Loucy (cell line): ENCODE measurements around the gene B3GAT3.

Source experiments
- H2AFZ ChIP-seq: fragments of 200-600 bp; sonication (generic); 2 replicates; pipeline ENCODE4 v1.6.0; 2016; ENCODE audit warnings: antibody characterized with exemption, mild to moderate bottlenecking, low read length, moderate library complexity
- H3F3A ChIP-seq: fragments of 200-600 bp; 2 replicates; pipeline ENCODE4 v1.6.0; 2016; ENCODE audit warnings: antibody characterized with exemption, low read depth, mild to moderate bottlenecking
- H3K27me3 ChIP-seq: fragments of 200-600 bp; sonication (generic); 2 replicates; pipeline ENCODE4 v1.6.1; 2014; ENCODE audit warnings: low read length, mild to moderate bottlenecking; ENCODE audit not compliant: insufficient read depth, poor library complexity, severe bottlenecking
- H3K36me3 ChIP-seq: fragments of 200-600 bp; sonication (generic); 2 replicates; pipeline ENCODE4 v1.6.1; 2016; ENCODE audit warnings: low read length; ENCODE audit not compliant: insufficient read depth
- H3K4me1 ChIP-seq: fragments of 200-600 bp; sonication (generic); 2 replicates; pipeline ENCODE4 v1.5.1; 2014; ENCODE audit warnings: low read length, mild to moderate bottlenecking; ENCODE audit not compliant: insufficient read depth, poor library complexity, severe bottlenecking
- H3K4me2 ChIP-seq: fragments of 200-600 bp; sonication (generic); 2 replicates; pipeline ENCODE4 v1.6.0; 2014; ENCODE audit warnings: antibody characterized with exemption, low read length, low read depth, mild to moderate bottlenecking; ENCODE audit not compliant: poor library complexity, severe bottlenecking
- H3K4me3 ChIP-seq: fragments of 200-600 bp; sonication (generic); 2 replicates; pipeline ENCODE4 v1.5.1; 2014; ENCODE audit warnings: low read length, mild to moderate bottlenecking, mixed read lengths; ENCODE audit not compliant: poor library complexity, severe bottlenecking
- H3K79me2 ChIP-seq: fragments of 200-600 bp; sonication (generic); 2 replicates; pipeline ENCODE4 v1.6.1; 2014; ENCODE audit warnings: low read length; ENCODE audit not compliant: insufficient read depth
- H3K9ac ChIP-seq: fragments of 200-600 bp; sonication (generic); 2 replicates; pipeline ENCODE4 v1.6.0; 2014; ENCODE audit warnings: mild to moderate bottlenecking, low read depth, low read length, moderate library complexity; ENCODE audit not compliant: poor library complexity, severe bottlenecking
- H3K9me2 ChIP-seq: fragments of 200-600 bp; sonication (generic); replicated peaks from 2 replicates; pipeline ENCODE4 v1.6.1; 2016; ENCODE audit warnings: low read depth, low read length, mixed read lengths
- H3K9me3 ChIP-seq: fragments of 200-600 bp; sonication (generic); 2 replicates; pipeline ENCODE4 v1.6.1; 2014; ENCODE audit warnings: mild to moderate bottlenecking, antibody characterized with exemption, low read length, low read depth; ENCODE audit not compliant: insufficient read depth
- H4K20me1 ChIP-seq: fragments of 200-600 bp; sonication (generic); 2 replicates; pipeline ENCODE4 v1.6.0; 2014; ENCODE audit warnings: antibody characterized with exemption, low read length, mild to moderate bottlenecking; ENCODE audit not compliant: insufficient read depth, poor library complexity, severe bottlenecking
- EZH2phosphoT487 ChIP-seq: fragments of 200-600 bp; IDR thresholded peaks from 2 replicates; pipeline ENCODE4 v1.6.1; 2018; ENCODE audit warnings: antibody characterized with exemption, mild to moderate bottlenecking, moderate library complexity, borderline replicate concordance
- TF ChIP-seq, protein P1 (sequence below): fragments of 200-600 bp; sonication (generic); conservative IDR thresholded peaks from 2 replicates; pipeline ENCODE4 v1.5.1; 2014; ENCODE audit warnings: mild to moderate bottlenecking, antibody characterized with exemption, low read length

B3GAT3 gene

DNA sequence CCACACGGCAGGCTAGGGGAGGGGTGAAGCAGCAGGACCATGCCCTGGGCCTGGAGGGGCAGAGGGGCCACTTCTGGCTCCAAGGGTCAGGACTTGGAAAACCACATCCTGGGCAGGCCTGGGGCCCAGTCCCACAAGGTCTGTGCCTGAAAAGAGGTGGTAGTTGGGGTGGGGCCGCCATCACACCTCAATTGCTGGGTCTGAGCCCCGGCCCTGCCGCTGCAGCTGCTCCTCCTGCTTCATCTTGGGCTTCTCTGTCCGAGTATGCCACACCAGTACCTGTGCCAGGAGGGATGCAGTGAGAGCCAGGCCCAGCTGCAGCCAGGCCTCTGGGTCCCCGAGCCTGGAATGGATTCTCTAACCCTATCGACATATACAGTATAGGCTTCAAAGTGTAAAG is 6.3 kb downstream of the B3GAT3 start:
- H3K36me3 ChIP-seq, result no peaks in the 10 kb centered on the region
- TF ChIP-seq, protein P1, sequence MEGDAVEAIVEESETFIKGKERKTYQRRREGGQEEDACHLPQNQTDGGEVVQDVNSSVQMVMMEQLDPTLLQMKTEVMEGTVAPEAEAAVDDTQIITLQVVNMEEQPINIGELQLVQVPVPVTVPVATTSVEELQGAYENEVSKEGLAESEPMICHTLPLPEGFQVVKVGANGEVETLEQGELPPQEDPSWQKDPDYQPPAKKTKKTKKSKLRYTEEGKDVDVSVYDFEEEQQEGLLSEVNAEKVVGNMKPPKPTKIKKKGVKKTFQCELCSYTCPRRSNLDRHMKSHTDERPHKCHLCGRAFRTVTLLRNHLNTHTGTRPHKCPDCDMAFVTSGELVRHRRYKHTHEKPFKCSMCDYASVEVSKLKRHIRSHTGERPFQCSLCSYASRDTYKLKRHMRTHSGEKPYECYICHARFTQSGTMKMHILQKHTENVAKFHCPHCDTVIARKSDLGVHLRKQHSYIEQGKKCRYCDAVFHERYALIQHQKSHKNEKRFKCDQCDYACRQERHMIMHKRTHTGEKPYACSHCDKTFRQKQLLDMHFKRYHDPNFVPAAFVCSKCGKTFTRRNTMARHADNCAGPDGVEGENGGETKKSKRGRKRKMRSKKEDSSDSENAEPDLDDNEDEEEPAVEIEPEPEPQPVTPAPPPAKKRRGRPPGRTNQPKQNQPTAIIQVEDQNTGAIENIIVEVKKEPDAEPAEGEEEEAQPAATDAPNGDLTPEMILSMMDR, result no peak
- no peak for TF ChIP-seq EZH2phosphoT487
- H3K9me2 ChIP-seq, result no peaks in the 10 kb centered on the region
- no peak overlapping the region for H3K4me3 ChIP-seq
- H3K4me1 ChIP-seq, result peaks cover 20% of the 10 kb centered on the region
- H3K9ac ChIP-seq, result no peak overlapping the region
- H2AFZ ChIP-seq, result no peak overlapping the region
- peaks cover 8% of the 10 kb centered on the region for H3F3A ChIP-seq
- no peak overlapping the region for H3K4me2 ChIP-seq
- H4K20me1 ChIP-seq, result no peaks in the 10 kb centered on the region
- peaks cover 23% of the 10 kb centered on the region for H3K79me2 ChIP-seq
- H3K9me3 ChIP-seq, result no peaks in the 10 kb centered on the region
- no peaks in the 10 kb centered on the region for H3K27me3 ChIP-seq

DNA sequence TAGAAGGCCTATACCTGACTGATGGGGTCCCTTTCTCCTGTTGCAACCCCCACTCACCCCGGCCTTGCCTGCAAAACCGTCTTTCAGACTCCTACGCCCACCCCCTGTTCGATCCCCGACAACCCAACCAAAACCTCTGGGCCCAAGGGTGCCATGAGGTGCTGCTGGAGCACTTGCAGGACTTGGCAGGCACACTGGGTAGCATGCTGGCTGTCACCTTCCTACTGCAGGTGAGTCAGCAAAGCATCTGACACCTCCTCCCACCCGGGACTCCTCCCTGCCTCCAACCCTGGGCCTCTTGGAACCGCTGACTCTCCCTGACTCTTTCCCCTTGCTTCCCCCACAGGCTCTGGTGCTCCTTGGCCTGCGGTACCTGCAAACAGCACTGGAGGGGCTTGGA is 7.5 kb downstream of the B3GAT3 start:
- TF ChIP-seq EZH2phosphoT487, result no peak
- TF ChIP-seq, protein P1, result no peak
- no peaks in the 10 kb centered on the region for H3K27me3 ChIP-seq
- H3K9me3 ChIP-seq, result no peaks in the 10 kb centered on the region
- H3K36me3 ChIP-seq, result no peaks in the 10 kb centered on the region
- no peak overlapping the region for H3K4me2 ChIP-seq
- no peaks in the 10 kb centered on the region for H4K20me1 ChIP-seq
- peaks cover 17% of the 10 kb centered on the region; the same call in 1 of the 2 replicates for H3K79me2 ChIP-seq
- H2AFZ ChIP-seq, result no peak overlapping the region
- H3K4me3 ChIP-seq, result no peak overlapping the region
- H3K9me2 ChIP-seq, result no peaks in the 10 kb centered on the region
- peak overlapping the region; percentile 17 for H3K9ac ChIP-seq
- H3F3A ChIP-seq, result peaks cover 8% of the 10 kb centered on the region
- H3K4me1 ChIP-seq, result peaks cover 16% of the 10 kb centered on the region

DNA sequence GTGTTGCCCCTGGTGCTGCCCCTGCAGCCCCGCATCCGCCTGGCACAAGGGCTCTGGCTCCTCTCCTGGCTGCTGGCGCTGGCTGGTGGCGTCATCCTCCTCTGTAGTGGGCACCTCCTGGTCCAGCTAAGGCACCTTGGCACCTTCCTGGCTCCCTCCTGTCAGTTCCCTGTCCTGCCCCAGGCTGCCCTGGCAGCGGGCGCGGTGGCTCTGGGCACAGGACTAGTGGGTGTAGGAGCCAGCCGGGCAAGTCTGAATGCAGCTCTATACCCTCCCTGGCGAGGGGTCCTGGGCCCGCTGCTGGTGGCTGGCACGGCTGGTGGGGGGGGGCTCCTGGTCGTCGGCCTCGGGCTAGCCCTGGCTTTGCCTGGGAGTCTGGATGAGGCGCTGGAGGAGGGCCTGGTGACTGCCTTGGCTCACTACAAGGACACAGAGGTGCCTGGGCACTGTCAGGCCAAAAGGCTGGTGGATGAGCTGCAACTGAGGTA is 8.5 kb downstream of the B3GAT3 start:
- H2AFZ ChIP-seq, result no peak overlapping the region
- TF ChIP-seq, protein P1, result no peak
- TF ChIP-seq EZH2phosphoT487, result no peak
- no peaks in the 10 kb centered on the region for H4K20me1 ChIP-seq

More for the DNA sequence above, 8.5 kb downstream of the B3GAT3 start:
- Histone ChIP-seq H3F3A (peaks cover 8% of the 10 kb centered on the region), H3K9me2 (no peaks in the 10 kb centered on the region), H3K79me2 (peaks cover 14% of the 10 kb centered on the region; the same call in 1 of the 2 replicates), H3K36me3 (no peaks in the 10 kb centered on the region), H3K4me1 (peaks cover 16% of the 10 kb centered on the region), H3K4me3 (peak overlapping the region; percentile 90), H3K4me2 (peak overlapping the region; percentile 81), H3K27me3 (no peaks in the 10 kb centered on the region), H3K9me3 (no peaks in the 10 kb centered on the region), H3K9ac (no peak overlapping the region)
